Brain microvascular endothelial cell (primary cell): ENCODE data around the gene MINK1.
A peak's percentile ranks its signal among the peaks of the same experiment; 100 is the strongest.

Source experiments
- DNase-seq: peaks from one replicate; pipeline ENCODE4 v3.0.0-alpha.2; 2020
- H3K27ac ChIP-seq: fragments of 250-450 bp; sonication (Bioruptor Pico); 2 replicates; pipeline ENCODE4 v1.5.1; 2020; ENCODE audit warnings: mild to moderate bottlenecking, moderate library complexity
- H3K27me3 ChIP-seq: fragments of 250-450 bp; sonication (Bioruptor Pico); replicated peaks from 2 replicates; pipeline ENCODE4 v1.5.1; 2020; ENCODE audit warnings: mild to moderate bottlenecking
- H3K36me3 ChIP-seq: fragments of 250-450 bp; sonication (Bioruptor Pico); replicated peaks from 2 replicates; pipeline ENCODE4 v1.5.1; 2020; ENCODE audit warnings: mild to moderate bottlenecking
- H3K4me3 ChIP-seq: 2 replicates; pipeline ENCODE4 v1.5.1; 2011; ENCODE audit warnings: low read depth, mild to moderate bottlenecking, control low read depth, low read length, moderate library complexity
- in situ Hi-C: cut with HindIII; loops from 2 replicates; pipeline ENCODE4 v1.10.0; 2017; ENCODE audit warnings: low sequenced_read_pairs, low pct_ligation_motif_present
- TF ChIP-seq, protein P1 (sequence below): IDR thresholded peaks from 2 replicates; pipeline ENCODE4 v1.5.1; 2011; ENCODE audit warnings: low read depth, mild to moderate bottlenecking, moderate library complexity, low read length, control low read depth, inconsistent platforms; ENCODE audit errors: missing control alignments

Gene MINK1

GRCh38 chr17:4898351-4898750, 65.2 kb downstream of the MINK1 start:
- no peaks in the 10 kb centered on the region for H3K27me3 ChIP-seq
- in situ Hi-C loops: no loop called here
- no peak overlapping the region for H3K4me3 ChIP-seq
- no peak for DNase-seq
- TF ChIP-seq, protein P1, sequence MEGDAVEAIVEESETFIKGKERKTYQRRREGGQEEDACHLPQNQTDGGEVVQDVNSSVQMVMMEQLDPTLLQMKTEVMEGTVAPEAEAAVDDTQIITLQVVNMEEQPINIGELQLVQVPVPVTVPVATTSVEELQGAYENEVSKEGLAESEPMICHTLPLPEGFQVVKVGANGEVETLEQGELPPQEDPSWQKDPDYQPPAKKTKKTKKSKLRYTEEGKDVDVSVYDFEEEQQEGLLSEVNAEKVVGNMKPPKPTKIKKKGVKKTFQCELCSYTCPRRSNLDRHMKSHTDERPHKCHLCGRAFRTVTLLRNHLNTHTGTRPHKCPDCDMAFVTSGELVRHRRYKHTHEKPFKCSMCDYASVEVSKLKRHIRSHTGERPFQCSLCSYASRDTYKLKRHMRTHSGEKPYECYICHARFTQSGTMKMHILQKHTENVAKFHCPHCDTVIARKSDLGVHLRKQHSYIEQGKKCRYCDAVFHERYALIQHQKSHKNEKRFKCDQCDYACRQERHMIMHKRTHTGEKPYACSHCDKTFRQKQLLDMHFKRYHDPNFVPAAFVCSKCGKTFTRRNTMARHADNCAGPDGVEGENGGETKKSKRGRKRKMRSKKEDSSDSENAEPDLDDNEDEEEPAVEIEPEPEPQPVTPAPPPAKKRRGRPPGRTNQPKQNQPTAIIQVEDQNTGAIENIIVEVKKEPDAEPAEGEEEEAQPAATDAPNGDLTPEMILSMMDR: no peak
- no peak overlapping the region for H3K27ac ChIP-seq
- peaks cover 29% of the 10 kb centered on the region for H3K36me3 ChIP-seq

DNA sequence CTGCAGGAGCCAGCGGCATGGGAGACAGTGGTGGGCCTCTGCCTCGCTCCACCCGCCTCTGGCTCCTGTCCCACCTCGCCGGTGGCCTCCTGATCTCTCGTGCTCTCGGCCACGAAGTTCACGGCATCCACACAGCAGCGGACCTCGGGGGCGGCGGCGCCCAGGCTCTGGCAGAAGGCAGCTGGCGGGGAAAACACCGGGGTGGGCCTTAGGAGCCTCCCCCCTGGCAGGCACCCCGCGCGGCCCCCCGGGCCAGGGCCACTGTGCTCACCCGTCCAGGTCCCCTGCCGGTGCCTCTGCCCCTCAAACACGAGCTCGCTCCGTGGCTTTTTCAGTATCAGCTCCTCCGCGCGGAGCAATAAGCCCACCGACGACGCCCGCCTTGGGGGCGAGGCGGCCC, 65.8 kb downstream of the MINK1 start:
- TF ChIP-seq, protein P1: no peak
- Histone ChIP-seq H3K4me3 (peak overlapping the region; percentile 57), H3K36me3 (peaks cover 24% of the 10 kb centered on the region), H3K27ac (no peak overlapping the region), H3K27me3 (no peaks in the 10 kb centered on the region)
- no peak for DNase-seq
- in situ Hi-C loops: no loop called here

DNA sequence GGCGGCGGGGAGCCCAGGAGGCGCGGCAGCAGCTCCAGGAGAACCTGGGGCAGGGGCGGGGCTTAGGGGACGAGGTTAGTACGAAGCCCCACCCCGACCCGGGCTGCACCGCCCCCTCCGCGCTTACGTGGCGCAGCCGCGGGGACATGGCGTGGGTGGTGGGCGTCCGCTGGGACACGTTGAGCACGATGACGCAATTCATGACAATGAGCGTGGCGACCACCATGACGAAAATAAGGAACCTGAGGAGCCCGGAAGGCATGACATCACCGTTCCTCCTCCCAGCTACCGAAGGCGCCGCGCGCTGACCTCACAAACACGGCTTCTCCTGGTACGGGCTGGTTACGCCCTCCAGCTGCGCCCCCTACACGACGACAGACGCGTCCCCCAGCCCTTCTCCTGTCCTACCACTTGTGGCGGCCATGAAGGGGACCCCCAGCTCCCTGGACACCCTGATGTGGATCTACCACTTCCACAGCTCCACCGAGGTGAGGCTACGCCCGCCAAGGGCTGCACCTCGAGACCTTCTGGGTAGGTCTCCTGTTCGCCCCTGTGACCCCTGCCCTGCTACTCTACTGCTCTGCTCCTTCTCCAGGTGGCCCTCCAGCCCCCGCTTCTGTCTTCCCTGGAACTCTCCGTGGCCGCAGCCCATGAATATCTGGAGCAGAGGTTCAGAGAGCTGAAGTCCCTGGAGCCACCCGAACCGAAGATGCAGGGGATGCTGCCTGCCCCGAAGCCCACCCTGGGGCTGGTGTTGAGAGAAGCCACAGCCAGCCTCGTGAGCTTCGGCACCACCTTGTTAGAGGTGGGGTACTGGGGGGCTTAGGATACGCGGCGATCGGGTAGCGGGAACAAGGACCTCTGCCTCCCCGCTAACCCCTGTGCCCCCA, 66.4 kb downstream of the MINK1 start, which contains the start of gene C17orf107:
TSS of gene C17orf107 (plus strand) at position 196 of the 890 bp plus-strand sequence. CDS start at position 423, 227 bp downstream.
- TF ChIP-seq, protein P1: peak; percentile 2
- DNase-seq: peak; percentile 58
- no peaks in the 10 kb centered on the region for H3K27me3 ChIP-seq
- H3K36me3 ChIP-seq: peaks cover 19% of the 10 kb centered on the region
- peak within 1 kb of the TSS; percentile 57 for H3K4me3 ChIP-seq
- no peak within 1 kb of the TSS for H3K27ac ChIP-seq
- in situ Hi-C loops: no loop called here

GRCh38 chr17:4900231-4901107, 67.3 kb downstream of the MINK1 start:
- Histone ChIP-seq H3K27ac (no peak overlapping the region), H3K4me3 (peak overlapping the region; percentile 57), H3K27me3 (no peaks in the 10 kb centered on the region), H3K36me3 (peaks cover 10% of the 10 kb centered on the region)
- in situ Hi-C loops: no loop called here
- TF ChIP-seq, protein P1: no peak
- DNase-seq: no peak

DNA sequence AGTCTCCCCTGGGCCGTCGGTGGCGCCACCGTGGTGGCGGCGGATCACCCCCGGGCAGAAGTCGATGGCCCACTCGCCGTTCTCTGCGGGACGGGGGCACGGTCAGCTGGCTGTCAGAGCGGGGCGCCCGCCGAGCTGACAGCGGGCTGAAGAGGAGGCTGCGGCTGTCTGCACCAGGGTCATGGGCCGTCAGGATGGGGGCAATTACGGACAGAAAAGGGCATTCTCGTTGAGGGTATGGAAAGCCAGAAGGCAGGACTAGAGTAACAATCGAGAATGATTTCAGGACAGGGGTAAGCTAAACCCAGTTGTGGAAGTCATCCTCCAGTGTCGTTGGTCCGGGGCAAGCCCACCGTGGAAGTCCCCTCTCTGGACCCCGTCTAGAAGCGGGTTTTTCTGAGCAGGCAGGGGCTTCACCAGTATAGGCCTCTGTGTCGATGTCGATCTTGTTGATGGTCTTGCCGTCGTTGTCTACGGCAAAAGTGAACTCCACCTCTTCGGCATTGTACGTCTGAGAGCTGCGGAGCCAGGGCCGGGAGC, 68.0 kb downstream of the MINK1 start:
- no peak overlapping the region for H3K27ac ChIP-seq
- peaks cover 3% of the 10 kb centered on the region for H3K36me3 ChIP-seq
- TF ChIP-seq, protein P1: no peak
- no peaks in the 10 kb centered on the region for H3K27me3 ChIP-seq
- peak overlapping the region; percentile 57 for H3K4me3 ChIP-seq
- no peak for DNase-seq
- in situ Hi-C loops: no loop called here
